HepG2 (cell line): Measurements from ENCODE around the gene GRK5. TPM values are rescaled to one million over a fixed set of nuclear protein-coding genes. Genes with fewer than 3 reads are reported as not detected.
A peak's percentile ranks its signal among the peaks of the same experiment; 100 is the strongest.

Source experiments
- E2F1 ChIP-seq: sonication (generic); formaldehyde crosslinking; IDR thresholded peaks from 2 replicates; pipeline ENCODE4 v1.5.0; 2020; ENCODE audit warnings: missing genetic modification reagents
- ETV5 ChIP-seq: IDR thresholded peaks from 2 replicates; pipeline ENCODE4 v1.6.1; 2018; ENCODE audit warnings: missing biosample characterization, missing genetic modification reagents, inconsistent platforms, borderline replicate concordance
- GFI1 ChIP-seq: sonication (generic); formaldehyde crosslinking; IDR thresholded peaks from 2 replicates; pipeline ENCODE4 v1.5.0; 2020; ENCODE audit warnings: missing genetic modification reagents, mild to moderate bottlenecking, borderline replicate concordance
- GTF3A ChIP-seq: sonication (generic); formaldehyde crosslinking; conservative IDR thresholded peaks from 2 replicates; pipeline ENCODE4 v1.4.0; 2020; ENCODE audit warnings: mild to moderate bottlenecking, missing genetic modification reagents
- HNF4G ChIP-seq, 2 experiments: sonication (generic) in 1 of 2; formaldehyde crosslinking in 1 of 2; IDR thresholded peaks; 2 replicates each; pipeline versions ENCODE4 v1.4.0 to v1.6.1; 2011 to 2020; ENCODE audit warnings: borderline replicate concordance in 2 of 2, low read depth in 2 of 2, mild to moderate bottlenecking in 2 of 2, low read length in 1 of 2, missing genetic modification reagents in 1 of 2, moderate library complexity in 1 of 2
- HNRNPL ChIP-seq: fragments of 200-400 bp; formaldehyde crosslinking; IDR thresholded peaks from 2 replicates; pipeline ENCODE4 v1.6.1; 2017; ENCODE audit warnings: mild to moderate bottlenecking, low read depth, low read length
- KLF15 ChIP-seq: sonication (generic); formaldehyde crosslinking; IDR thresholded peaks from 2 replicates; pipeline ENCODE4 v1.8.1; 2023; ENCODE audit warnings: borderline replicate concordance, mild to moderate bottlenecking, inconsistent platforms, missing genetic modification reagents, mixed read lengths
- MAFK ChIP-seq, 2 experiments: IDR thresholded peaks in 1 of 2; conservative IDR thresholded peaks in 1 of 2; 2 replicates each; pipeline ENCODE4 v1.6.1; 2011; ENCODE audit warnings: improper control_type of control experiment in 2 of 2, low read length in 2 of 2
- MXD4 ChIP-seq: IDR thresholded peaks from 2 replicates; pipeline ENCODE4 v1.6.1; 2016; ENCODE audit warnings: mild to moderate bottlenecking, missing biosample characterization, missing genetic modification reagents
- NBN ChIP-seq: fragments of 450-650 bp; conservative IDR thresholded peaks from 2 replicates; pipeline ENCODE4 v1.6.1; 2017
- PHF20 ChIP-seq: sonication (generic); formaldehyde crosslinking; IDR thresholded peaks from 2 replicates; pipeline ENCODE4 v1.5.0; 2020; ENCODE audit warnings: mild to moderate bottlenecking, missing genetic modification reagents
- PHF8 ChIP-seq: sonication (generic); formaldehyde crosslinking; IDR thresholded peaks from 2 replicates; pipeline ENCODE4 v1.5.0; 2020; ENCODE audit warnings: missing genetic modification reagents
- PPARG ChIP-seq: conservative IDR thresholded peaks from 2 replicates; pipeline ENCODE4 v1.6.1; 2016; ENCODE audit warnings: missing biosample characterization, missing genetic modification reagents
- RAD21 ChIP-seq: fragments of 450-650 bp; formaldehyde crosslinking; IDR thresholded peaks from 2 replicates; pipeline ENCODE4 v1.5.0; 2020; ENCODE audit warnings: mild to moderate bottlenecking
- RBM39 ChIP-seq: fragments of 200-400 bp; formaldehyde crosslinking; IDR thresholded peaks from one replicate; pipeline ENCODE4 v1.6.1; 2018; ENCODE audit warnings: antibody characterized with exemption, mild to moderate bottlenecking, low read depth, low read length; ENCODE audit not compliant: poor library complexity, severe bottlenecking
- SP4 ChIP-seq: sonication (generic); formaldehyde crosslinking; IDR thresholded peaks from 2 replicates; pipeline ENCODE4 v1.8.1; 2023; ENCODE audit warnings: mild to moderate bottlenecking, missing genetic modification reagents
- THAP7 ChIP-seq: sonication (generic); formaldehyde crosslinking; IDR thresholded peaks from 2 replicates; pipeline ENCODE4 v1.8.1; 2023; ENCODE audit warnings: mild to moderate bottlenecking, missing genetic modification reagents
- ZBTB33 ChIP-seq: sonication (generic); formaldehyde crosslinking; IDR thresholded peaks from 2 replicates; pipeline ENCODE4 v1.4.0; 2020; ENCODE audit warnings: missing genetic modification reagents
- ZNF292 ChIP-seq: sonication (generic); formaldehyde crosslinking; IDR thresholded peaks from 2 replicates; pipeline ENCODE4 v1.8.1; 2022; ENCODE audit warnings: mild to moderate bottlenecking, low read depth, missing genetic modification reagents, borderline replicate concordance
- ZNF430 ChIP-seq: sonication (generic); formaldehyde crosslinking; IDR thresholded peaks from 2 replicates; pipeline ENCODE4 v1.9.0; 2021; ENCODE audit warnings: mild to moderate bottlenecking, missing genetic modification reagents
- ZNF564 ChIP-seq: sonication (generic); formaldehyde crosslinking; IDR thresholded peaks from 2 replicates; pipeline ENCODE4 v1.8.1; 2023; ENCODE audit warnings: mild to moderate bottlenecking, missing genetic modification reagents
- ZNF792 ChIP-seq: IDR thresholded peaks from 2 replicates; pipeline ENCODE4 v1.6.1; 2016
- ZNF83 ChIP-seq: sonication (generic); formaldehyde crosslinking; IDR thresholded peaks from 2 replicates; pipeline ENCODE4 v1.4.0; 2020; ENCODE audit warnings: missing genetic modification reagents, mild to moderate bottlenecking, borderline replicate concordance
- polyA plus RNA-seq, 8 experiments: library from polyadenylated mRNA; depleted of rRNA in 3 of 8; stranded (reverse) in 7 of 8; unstranded in 1 of 8; fragments of >200 nt; fragmentation: Illumina TruSeq in 4 of 8; extraction: Trizol in 4 of 8; gene quantifications; 2 replicates each; pipeline versions ENCODE4 v1.2.1 to v1.2.3, GENCODE V29; 2011 to 2016; ENCODE audit warnings: low read depth in 4 of 8, missing spikeins in 1 of 8, mixed read lengths in 1 of 8; ENCODE audit not compliant: insufficient read depth in 1 of 8
- total RNA-seq, 5 experiments: library from RNA; depleted of rRNA; stranded (reverse); fragments of >200 nt; fragmentation: Illumina TruSeq; extraction: Trizol; gene quantifications; 2 replicates each; pipeline ENCODE4 v1.2.3, GENCODE V29; 2016; ENCODE audit warnings: low read depth in 1 of 5

The GRK5 gene
- total and polyA plus RNA-seq, 2 of the 13 experiments (the other 11 are each of a cell fraction or from before 2014, with no cell fraction given) = 10.4 to 12.6 TPM

- peak; percentile 55 for TF ChIP-seq PHF20 (CRISPR knock-in tag)
- peak; percentile 70; the same call in 1 of the 2 replicates for TF ChIP-seq ZNF564 (CRISPR knock-in tag)
- 0 out of 2 replicates have a peak, but pooled peaks have one; percentile 18 for TF ChIP-seq GFI1 (CRISPR knock-in tag)
- TF ChIP-seq ZNF792 (CRISPR knock-in tag) = no peak
- TF ChIP-seq ZBTB33 (CRISPR knock-in tag) = peak; percentile 50; the same call in 1 of the 2 replicates
- TF ChIP-seq RAD21 (CRISPR knock-in tag) = peak; percentile 50; the same call in 1 of the 2 replicates
- peak; percentile 94 for TF ChIP-seq PHF8 (CRISPR knock-in tag)
- 0 out of 2 replicates have a peak, but pooled peaks have one; percentile 66 for TF ChIP-seq THAP7 (CRISPR knock-in tag)
- TF ChIP-seq NBN = no peak
- TF ChIP-seq MAFK (conservative IDR thresholded peaks at IDR 0.05 in 1 of 2, IDR thresholded peaks at IDR 0.05 in 1 of 2; ENCODE audit: low read length in 2 of 2) = no peak
- peak; percentile 53; the same call in 1 of the 2 replicates for TF ChIP-seq ETV5 (CRISPR knock-in tag)
- TF ChIP-seq RBM39 = no peak
- no peak for TF ChIP-seq KLF15 (CRISPR knock-in tag)
- TF ChIP-seq HNF4G (IDR thresholded peaks at IDR 0.05; ENCODE audit: borderline replicate concordance, low read depth, low read length) = no peak
- no peak for TF ChIP-seq HNF4G (CRISPR knock-in tag; IDR thresholded peaks at IDR 0.05; ENCODE audit: borderline replicate concordance, low read depth)
- 0 out of 2 replicates have a peak, but pooled peaks have one; percentile 15 for TF ChIP-seq ZNF292 (CRISPR knock-in tag)
- TF ChIP-seq ZNF83 (CRISPR knock-in tag) = 0 out of 2 replicates have a peak, but pooled peaks have one; percentile 77
- 0 out of 2 replicates have a peak, but pooled peaks have one; percentile 9 for TF ChIP-seq PPARG (CRISPR knock-in tag)
- 0 out of 2 replicates have a peak, but pooled peaks have one; percentile 76 for TF ChIP-seq HNRNPL
- TF ChIP-seq MXD4 (CRISPR knock-in tag) = peak; percentile 92
- TF ChIP-seq E2F1 = no peak
- TF ChIP-seq ZNF430 (CRISPR knock-in tag) = peak; percentile 87; the same call in 1 of the 2 replicates
- peak; percentile 81 for TF ChIP-seq SP4 (CRISPR knock-in tag)
- TF ChIP-seq GTF3A (CRISPR knock-in tag) = no peak
These were observed 41.9 kb upstream of the GRK5 start, which contains the start of gene SFXN4 (continued) for GRCh38 chr10:119165171-119166117.
